IMR-90 (cell line): ENCODE data around the gene MMRN2. TPM values are rescaled to one million over a fixed set of nuclear protein-coding genes. Genes with fewer than 3 reads are reported as not detected.

Source experiments
- ATAC-seq: fragments of 200-7000 bp; cut with Tn5 transposase; 2 replicates; pipeline ENCODE4 v1.9.1; 2020; ENCODE audit warnings: low read depth, mild to moderate bottlenecking, moderate library complexity
- BruUV-seq: library from RNA; stranded (reverse); fragments of 400-500 nt; replicated peaks from 2 replicates; lab custom pipeline; 2021; lab: Mats Ljungman, UMichigan
- CTCF ChIA-PET: fragments of 300-600 bp; formaldehyde crosslinking; extraction: SDS; loops from one replicate; lab custom pipeline; 2021; ENCODE audit warnings: antibody characterized with exemption; lab: Yijun Ruan, JAX
- POLR2A ChIA-PET: fragments of 300-600 bp; sonication (Branson Sonifier 250); formaldehyde crosslinking; loops from one replicate; lab custom pipeline; 2022; ENCODE audit warnings: antibody characterized with exemption; ENCODE audit not compliant: unreplicated experiment; lab: Charles Lee
- DNase-seq: peaks from one replicate; pipeline ENCODE4 v3.0.0; 2013
- H2AFZ ChIP-seq: replicated peaks from 2 replicates; pipeline ENCODE3; 2013; ENCODE audit warnings: low read length, mild to moderate bottlenecking; ENCODE audit not compliant: poor library complexity
- H2AK5ac ChIP-seq: 2 replicates; pipeline ENCODE4 v1.6.1; 2013; ENCODE audit warnings: low read depth, low read length, inconsistent platforms
- H2AK9ac ChIP-seq: replicated peaks from 2 replicates; pipeline ENCODE3; 2013; ENCODE audit warnings: mild to moderate bottlenecking, low read depth, low read length, moderate library complexity; ENCODE audit not compliant: poor library complexity
- H2BK120ac ChIP-seq: 2 replicates; pipeline ENCODE4 v1.6.1; 2013; ENCODE audit warnings: low read depth, low read length, inconsistent platforms
- H2BK15ac ChIP-seq: 3 replicates; pipeline ENCODE4 v1.6.1; 2013; ENCODE audit warnings: low read depth, low read length, inconsistent platforms
- H2BK20ac ChIP-seq: 2 replicates; pipeline ENCODE4 v1.6.1; 2013; ENCODE audit warnings: low read depth, mild to moderate bottlenecking, inconsistent platforms, low read length, moderate library complexity
- H2BK5ac ChIP-seq: 2 replicates; pipeline ENCODE4 v1.6.1; 2013; ENCODE audit warnings: mild to moderate bottlenecking, low read depth, low read length, inconsistent platforms; ENCODE audit not compliant: poor library complexity, severe bottlenecking
- H3K14ac ChIP-seq: replicated peaks from 2 replicates; pipeline ENCODE4 v1.6.1; 2013; ENCODE audit warnings: low read depth, low read length, inconsistent platforms
- H3K18ac ChIP-seq: 2 replicates; pipeline ENCODE4 v1.6.1; 2013; ENCODE audit warnings: low read depth, low read length, control low read depth
- H3K23ac ChIP-seq: 2 replicates; pipeline ENCODE4 v1.6.1; 2013; ENCODE audit warnings: low read depth, low read length, inconsistent platforms
- H3K27ac ChIP-seq: 2 replicates; pipeline ENCODE4 v1.5.1; 2013; ENCODE audit warnings: mild to moderate bottlenecking, control low read depth, low read length; ENCODE audit not compliant: insufficient read depth
- H3K27me3 ChIP-seq: 2 replicates; pipeline ENCODE4 v1.6.1; 2013; ENCODE audit warnings: low read length; ENCODE audit not compliant: control insufficient read depth, insufficient read depth
- H3K36me3 ChIP-seq: 2 replicates; pipeline ENCODE4 v1.6.1; 2013; ENCODE audit warnings: low read length, mixed read lengths; ENCODE audit not compliant: control insufficient read depth, insufficient read depth
- H3K4ac ChIP-seq: 2 replicates; pipeline ENCODE4 v1.6.1; 2013; ENCODE audit warnings: low read depth, low read length, inconsistent platforms
- H3K4me1 ChIP-seq: 2 replicates; pipeline ENCODE4 v1.6.1; 2013; ENCODE audit warnings: low read length, mixed read lengths; ENCODE audit not compliant: control insufficient read depth, insufficient read depth
- H3K4me2 ChIP-seq: 2 replicates; pipeline ENCODE4 v1.6.1; 2013; ENCODE audit warnings: low read depth, mild to moderate bottlenecking, control low read depth, low read length, moderate library complexity
- H3K4me3 ChIP-seq: 2 replicates; pipeline ENCODE4 v1.5.1; 2013; ENCODE audit warnings: low read depth, mild to moderate bottlenecking, control low read depth, low read length, moderate library complexity; ENCODE audit not compliant: insufficient read depth
- H3K56ac ChIP-seq: 2 replicates; pipeline ENCODE4 v1.6.1; 2013; ENCODE audit warnings: low read length, inconsistent platforms; ENCODE audit not compliant: insufficient read depth; ENCODE audit errors: extremely low read depth
- H3K79me1 ChIP-seq, 2 experiments: 2 replicates each; pipeline ENCODE4 v1.6.1; 2013; ENCODE audit warnings: low read length in 2 of 2, inconsistent platforms in 1 of 2, low read depth in 1 of 2
- H3K9ac ChIP-seq: 2 replicates; pipeline ENCODE4 v1.6.1; 2013; ENCODE audit warnings: low read depth, low read length, control low read depth
- H3K9me1 ChIP-seq: 2 replicates; pipeline ENCODE4 v1.6.1; 2013; ENCODE audit warnings: low read length, inconsistent platforms; ENCODE audit not compliant: insufficient read depth
- H3K9me3 ChIP-seq: 2 replicates; pipeline ENCODE4 v1.6.1; 2013; ENCODE audit warnings: low read length; ENCODE audit not compliant: control insufficient read depth, insufficient read depth
- H4K20me1 ChIP-seq: 2 replicates; pipeline ENCODE4 v1.6.1; 2013; ENCODE audit warnings: low read length, inconsistent platforms; ENCODE audit not compliant: insufficient read depth
- H4K5ac ChIP-seq: 2 replicates; pipeline ENCODE4 v1.6.1; 2013; ENCODE audit warnings: mild to moderate bottlenecking, low read depth, low read length, control low read depth
- H4K8ac ChIP-seq, 2 experiments: 2 replicates each; pipeline ENCODE4 v1.6.1; 2013; ENCODE audit warnings: low read depth in 2 of 2, low read length in 2 of 2, control low read depth in 1 of 2, inconsistent platforms in 1 of 2
- H4K91ac ChIP-seq: 2 replicates; pipeline ENCODE4 v1.6.1; 2013; ENCODE audit warnings: low read depth, low read length, inconsistent platforms; ENCODE audit not compliant: insufficient read depth
- BHLHE40 ChIP-seq: fragments of 150-350 bp; IDR thresholded peaks from 2 replicates; pipeline ENCODE4 v1.6.1; 2016; ENCODE audit warnings: mild to moderate bottlenecking, low read depth, low read length
- CHD1 ChIP-seq: IDR thresholded peaks from 2 replicates; pipeline ENCODE4 v1.6.1; 2012; ENCODE audit warnings: low read depth, low read length, improper control_type of control experiment
- FOS ChIP-seq: fragments of 150-350 bp; IDR thresholded peaks from 2 replicates; pipeline ENCODE4 v1.6.1; 2016; ENCODE audit warnings: low read depth, low read length
- MAFK ChIP-seq: IDR thresholded peaks from 2 replicates; pipeline ENCODE4 v1.6.1; 2012; ENCODE audit warnings: low read depth, low read length, improper control_type of control experiment
- MAZ ChIP-seq: IDR thresholded peaks from 2 replicates; pipeline ENCODE4 v1.6.1; 2012; ENCODE audit warnings: low read depth, mild to moderate bottlenecking, low read length, improper control_type of control experiment, moderate library complexity, borderline replicate concordance
- MXI1 ChIP-seq: IDR thresholded peaks from 2 replicates; pipeline ENCODE4 v1.6.1; 2012; ENCODE audit warnings: low read depth, mild to moderate bottlenecking, low read length, moderate library complexity, borderline replicate concordance
- NFE2L2 ChIP-seq: fragments of 150-350 bp; IDR thresholded peaks from 2 replicates; pipeline ENCODE4 v1.6.1; 2016; ENCODE audit warnings: low read depth, mild to moderate bottlenecking, low read length
- RAD21 ChIP-seq: IDR thresholded peaks from 2 replicates; pipeline ENCODE4 v1.6.1; 2012; ENCODE audit warnings: low read length, improper control_type of control experiment
- RCOR1 ChIP-seq: IDR thresholded peaks from 2 replicates; pipeline ENCODE4 v1.6.1; 2012; ENCODE audit warnings: mild to moderate bottlenecking, low read length, improper control_type of control experiment; ENCODE audit not compliant: insufficient replicate concordance
- RFX5 ChIP-seq: IDR thresholded peaks from 2 replicates; pipeline ENCODE4 v1.8.0; 2012; ENCODE audit warnings: low read depth, mild to moderate bottlenecking, low read length, moderate library complexity
- WGBS, 2 experiments: methylation state at CpG; one replicate each; pipeline versions ENCODE4 v1.1.5 to v1.1.7; 2013; ENCODE audit warnings: missing lambda C conversion rate in 2 of 2; ENCODE audit not compliant: insufficient read length in 1 of 2; ENCODE audit errors: extremely low coverage in 2 of 2; 5-methylcytosine and 5-hydroxymethylcytosine counted together
- dilution Hi-C: fragments of 300-500 bp; cut with HindIII; formaldehyde crosslinking; loops from one replicate; pipeline ENCODE4 v1.14.3; 2018; ENCODE audit warnings: low sequenced_read_pairs; ENCODE audit not compliant: unreplicated experiment
- in situ Hi-C: fragments of 300-500 bp; cut with MboI; formaldehyde crosslinking; loops from 3 replicates; pipeline ENCODE4 v1.14.3; 2019; ENCODE audit warnings: low sequenced_read_pairs, inconsistent platforms, mixed read lengths
- intact Hi-C: fragments of 100-400 bp; cut with micrococcal nuclease; formaldehyde crosslinking; loops from 2 replicates; pipeline ENCODE4 v1.10.0; 2022
- polyA plus RNA-seq, 3 experiments: library from polyadenylated mRNA; depleted of rRNA; stranded (reverse); fragments of >200 nt; gene quantifications; 2 replicates each; pipeline ENCODE4 v1.2.3, GENCODE V29; 2012; ENCODE audit warnings: low replicate concordance in 1 of 3
- total RNA-seq: library from RNA; depleted of rRNA; stranded (reverse); fragments of >200 nt; gene quantifications from 2 replicates; pipeline ENCODE4 v1.2.3, GENCODE V29; 2012
- TF ChIP-seq, protein P1 (sequence below): conservative IDR thresholded peaks from 2 replicates; pipeline ENCODE4 v1.5.1; 2012; ENCODE audit warnings: mild to moderate bottlenecking, low read depth, low read length, improper control_type of control experiment
- TF ChIP-seq, protein P2 (sequence below): fragments of 150-350 bp; IDR thresholded peaks from 2 replicates; pipeline ENCODE4 v1.6.1; 2017; ENCODE audit warnings: mild to moderate bottlenecking, antibody characterized with exemption, low read length, low read depth
- TF ChIP-seq, protein P3 (sequence below): fragments of 150-350 bp; IDR thresholded peaks from 2 replicates; pipeline ENCODE4 v1.6.1; 2016; ENCODE audit warnings: low read depth, mild to moderate bottlenecking, low read length, moderate library complexity, borderline replicate concordance

The MMRN2 gene
- total and polyA plus RNA-seq, 2 of the 4 experiments (the other 2 are of a cell fraction), result 1.6 to 1.8 TPM

DNA sequence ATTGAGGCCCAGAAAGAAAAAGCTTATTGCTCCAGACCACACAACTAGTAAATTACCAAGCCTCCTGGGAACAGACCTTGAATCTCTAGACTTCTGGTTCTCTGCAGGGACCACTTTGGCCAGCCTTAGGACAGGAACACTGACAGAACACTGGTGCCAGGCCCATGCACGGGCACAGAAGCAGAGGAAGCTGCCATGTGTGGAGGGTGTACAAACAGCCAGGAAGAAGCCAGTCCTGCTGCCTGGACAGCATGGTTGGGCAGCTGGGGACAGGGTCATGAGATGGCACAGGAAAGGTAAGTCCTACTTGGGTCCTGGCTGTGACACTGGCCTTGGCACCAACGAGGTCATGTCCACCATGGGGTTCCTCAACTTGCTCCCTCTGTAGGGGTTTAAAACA is 19.2 kb downstream of the MMRN2 start:
- no peak for ATAC-seq
- no peak overlapping the region for H4K5ac ChIP-seq
- no peak overlapping the region for H4K8ac ChIP-seq
- H2BK120ac ChIP-seq, result no peak overlapping the region
- no peak overlapping the region for H2AK9ac ChIP-seq
- no peak overlapping the region for H3K9ac ChIP-seq
- no peaks in the 10 kb centered on the region for H4K20me1 ChIP-seq
- in situ Hi-C loops, result no loop called here
- no peak overlapping the region for H2BK15ac ChIP-seq
- no peak overlapping the region for H3K18ac ChIP-seq
- no peak overlapping the region for H2BK20ac ChIP-seq
- H2BK5ac ChIP-seq, result no peak overlapping the region
- no peak for DNase-seq
- no peaks in the 10 kb centered on the region for H3K27me3 ChIP-seq
- H3K9me3 ChIP-seq, result no peaks in the 10 kb centered on the region
- H3K4me2 ChIP-seq, result no peak overlapping the region
- ChIA-PET CTCF (interaction anchor here (0.9 to 1.6 kb wide), 5 partner anchors 12 to 244 kb away, joined by 3 to 4 read pairs (median 4); no protein-coding TSS in a partner anchor), POLR2A (no interaction called here)
- no TSS peak for BruUV-seq
- peaks cover 5% of the 10 kb centered on the region for H3K4me1 ChIP-seq
- TF ChIP-seq RFX5 (no peak), BHLHE40 (no peak), MAFK (no peak), MAZ (no peak), NFE2L2 (no peak), FOS (no peak), RAD21 (no peak), MXI1 (no peak), CHD1 (no peak), RCOR1 (no peak)
- TF ChIP-seq, protein P1, sequence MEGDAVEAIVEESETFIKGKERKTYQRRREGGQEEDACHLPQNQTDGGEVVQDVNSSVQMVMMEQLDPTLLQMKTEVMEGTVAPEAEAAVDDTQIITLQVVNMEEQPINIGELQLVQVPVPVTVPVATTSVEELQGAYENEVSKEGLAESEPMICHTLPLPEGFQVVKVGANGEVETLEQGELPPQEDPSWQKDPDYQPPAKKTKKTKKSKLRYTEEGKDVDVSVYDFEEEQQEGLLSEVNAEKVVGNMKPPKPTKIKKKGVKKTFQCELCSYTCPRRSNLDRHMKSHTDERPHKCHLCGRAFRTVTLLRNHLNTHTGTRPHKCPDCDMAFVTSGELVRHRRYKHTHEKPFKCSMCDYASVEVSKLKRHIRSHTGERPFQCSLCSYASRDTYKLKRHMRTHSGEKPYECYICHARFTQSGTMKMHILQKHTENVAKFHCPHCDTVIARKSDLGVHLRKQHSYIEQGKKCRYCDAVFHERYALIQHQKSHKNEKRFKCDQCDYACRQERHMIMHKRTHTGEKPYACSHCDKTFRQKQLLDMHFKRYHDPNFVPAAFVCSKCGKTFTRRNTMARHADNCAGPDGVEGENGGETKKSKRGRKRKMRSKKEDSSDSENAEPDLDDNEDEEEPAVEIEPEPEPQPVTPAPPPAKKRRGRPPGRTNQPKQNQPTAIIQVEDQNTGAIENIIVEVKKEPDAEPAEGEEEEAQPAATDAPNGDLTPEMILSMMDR, result no peak
- TF ChIP-seq, protein P2, sequence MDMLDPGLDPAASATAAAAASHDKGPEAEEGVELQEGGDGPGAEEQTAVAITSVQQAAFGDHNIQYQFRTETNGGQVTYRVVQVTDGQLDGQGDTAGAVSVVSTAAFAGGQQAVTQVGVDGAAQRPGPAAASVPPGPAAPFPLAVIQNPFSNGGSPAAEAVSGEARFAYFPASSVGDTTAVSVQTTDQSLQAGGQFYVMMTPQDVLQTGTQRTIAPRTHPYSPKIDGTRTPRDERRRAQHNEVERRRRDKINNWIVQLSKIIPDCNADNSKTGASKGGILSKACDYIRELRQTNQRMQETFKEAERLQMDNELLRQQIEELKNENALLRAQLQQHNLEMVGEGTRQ, result no peak
- TF ChIP-seq, protein P3, sequence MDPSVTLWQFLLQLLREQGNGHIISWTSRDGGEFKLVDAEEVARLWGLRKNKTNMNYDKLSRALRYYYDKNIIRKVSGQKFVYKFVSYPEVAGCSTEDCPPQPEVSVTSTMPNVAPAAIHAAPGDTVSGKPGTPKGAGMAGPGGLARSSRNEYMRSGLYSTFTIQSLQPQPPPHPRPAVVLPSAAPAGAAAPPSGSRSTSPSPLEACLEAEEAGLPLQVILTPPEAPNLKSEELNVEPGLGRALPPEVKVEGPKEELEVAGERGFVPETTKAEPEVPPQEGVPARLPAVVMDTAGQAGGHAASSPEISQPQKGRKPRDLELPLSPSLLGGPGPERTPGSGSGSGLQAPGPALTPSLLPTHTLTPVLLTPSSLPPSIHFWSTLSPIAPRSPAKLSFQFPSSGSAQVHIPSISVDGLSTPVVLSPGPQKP, result no peak
- H3K9me1 ChIP-seq, result peaks cover 12% of the 10 kb centered on the region
- H2AK5ac ChIP-seq, result 0 out of 2 replicates have a peak overlapping the region, but pooled peaks have one; percentile 2
- no peak overlapping the region for H3K23ac ChIP-seq
- H3K79me1 ChIP-seq, result no peaks in the 10 kb centered on the region; a peak in 1 of 4 replicates
- H3K36me3 ChIP-seq, result no peaks in the 10 kb centered on the region
- no peak overlapping the region for H3K14ac ChIP-seq
- no peak overlapping the region for H3K56ac ChIP-seq
- no peak overlapping the region for H4K91ac ChIP-seq
- dilution Hi-C loops, result no loop called here
- H3K4me3 ChIP-seq, result no peak overlapping the region
- no peak overlapping the region for H3K4ac ChIP-seq
- H2AFZ ChIP-seq, result no peak overlapping the region
- intact Hi-C loops, result loop anchor here (2.0 kb wide), 2 partner anchors 155 to 245 kb away; no protein-coding TSS in a partner anchor
- WGBS, 2 experiments, result no CpG with 5 or more reads among the region's 2 CpGs
- H3K27ac ChIP-seq, result no peak overlapping the region
